ENCODE data around the gene COA6. TPM values are rescaled to one million over a fixed set of nuclear protein-coding genes. Genes with fewer than 3 reads are reported as not detected.
"Not testable (repeated sequence)": the region's sequence is repeated elsewhere in the genome, so short reads cannot be mapped to it uniquely, and the experiment has no call there.

COA6 gene
- total and polyA plus RNA-seq, 2 experiments from 2014 or later = 32.1 to 82.5 TPM

GRCh38 chr1:234345237-234345636, 28.0 kb upstream of the COA6 start:
- DNase-seq (ENCODE audit: low read depth in 1 of 2, low spot score in 1 of 2) = no peak
- Histone ChIP-seq H3K4me3 (no peak overlapping the region), H3K4me1 (ENCODE audit: low read depth) (no peaks in the 10 kb centered on the region), H3K27ac (no peak overlapping the region), H3K9me3 (ENCODE audit: low read depth) (no peaks in the 10 kb centered on the region), H3K27me3 (no peaks in the 10 kb centered on the region), H3K36me3 (no peaks in the 10 kb centered on the region)
- TF ChIP-seq CTCF (IDR thresholded peaks at IDR 0.05; ENCODE audit: low read depth, low read length) = no peak

GRCh38 chr1:234348964-234349363, 24.3 kb upstream of the COA6 start:
- Histone ChIP-seq H3K4me1 (ENCODE audit: low read depth) (no peaks in the 10 kb centered on the region), H3K27me3 (no peaks in the 10 kb centered on the region), H3K36me3 (no peaks in the 10 kb centered on the region), H3K9me3 (ENCODE audit: low read depth) (no peaks in the 10 kb centered on the region), H3K4me3 (no peak overlapping the region), H3K27ac (no peak overlapping the region)
- DNase-seq (ENCODE audit: low read depth in 1 of 2, low spot score in 1 of 2) = no peak
- TF ChIP-seq CTCF (IDR thresholded peaks at IDR 0.05; ENCODE audit: low read depth, low read length) = no peak

- Histone ChIP-seq H3K4me3 (no peak overlapping the region), H3K27me3 (no peaks in the 10 kb centered on the region), H3K4me1 (ENCODE audit: low read depth) (no peaks in the 10 kb centered on the region), H3K36me3 (no peaks in the 10 kb centered on the region), H3K27ac (no peak overlapping the region), H3K9me3 (ENCODE audit: low read depth) (no peaks in the 10 kb centered on the region)
- TF ChIP-seq CTCF (IDR thresholded peaks at IDR 0.05; ENCODE audit: low read depth, low read length) = no peak
- DNase-seq (ENCODE audit: low read depth in 1 of 2, low spot score in 1 of 2) = no peak
Observed at GRCh38 chr1:234355782-234356510, 17.3 kb upstream of the COA6 start.

- not testable (repeated sequence) for H3K9me3 ChIP-seq (ENCODE audit: low read depth); H3K27me3 ChIP-seq; H3K4me1 ChIP-seq (ENCODE audit: low read depth); H3K36me3 ChIP-seq; H3K27ac ChIP-seq; H3K4me3 ChIP-seq
- DNase-seq (ENCODE audit: low read depth in 1 of 2, low spot score in 1 of 2) = peak in 1 of 2 donors; percentile 31
Observed at GRCh38 chr1:234356615-234357269, 16.5 kb upstream of the COA6 start.

GRCh38 chr1:234357831-234358230, 15.4 kb upstream of the COA6 start:
- H3K27ac ChIP-seq = no peak overlapping the region
- TF ChIP-seq CTCF (IDR thresholded peaks at IDR 0.05; ENCODE audit: low read depth, low read length) = no peak
- H3K9me3 ChIP-seq (ENCODE audit: low read depth) = no peaks in the 10 kb centered on the region
- H3K4me1 ChIP-seq (ENCODE audit: low read depth) = no peaks in the 10 kb centered on the region
- no peaks in the 10 kb centered on the region for H3K36me3 ChIP-seq
- no peak overlapping the region for H3K4me3 ChIP-seq
- no peak for DNase-seq (ENCODE audit: low read depth in 1 of 2, low spot score in 1 of 2)
- no peaks in the 10 kb centered on the region for H3K27me3 ChIP-seq

GRCh38 chr1:234361102-234361603, 12.1 kb upstream of the COA6 start:
- no peaks in the 10 kb centered on the region for H3K36me3 ChIP-seq
- no peak overlapping the region for H3K4me3 ChIP-seq
- no peak for DNase-seq (ENCODE audit: low read depth in 1 of 2, low spot score in 1 of 2)
- no peaks in the 10 kb centered on the region for H3K4me1 ChIP-seq (ENCODE audit: low read depth)
- H3K27ac ChIP-seq = no peak overlapping the region
- peaks cover 3% of the 10 kb centered on the region for H3K27me3 ChIP-seq
- TF ChIP-seq CTCF (IDR thresholded peaks at IDR 0.05; ENCODE audit: low read depth, low read length) = no peak
- no peaks in the 10 kb centered on the region for H3K9me3 ChIP-seq (ENCODE audit: low read depth)

Measured in cardiac muscle cell (in vitro differentiated cells and primary cell).